ENCODE data around the gene CIDEB. TPM values are rescaled to one million over a fixed set of nuclear protein-coding genes. Genes with fewer than 3 reads are reported as not detected.

Gene CIDEB
- total and polyA plus RNA-seq, 9 of the 15 experiments (the other 6 are each of a cell fraction or from before 2014, with no cell fraction given): 0.03 to 0.35 (median 0.09) TPM; not detected in 3

DNA sequence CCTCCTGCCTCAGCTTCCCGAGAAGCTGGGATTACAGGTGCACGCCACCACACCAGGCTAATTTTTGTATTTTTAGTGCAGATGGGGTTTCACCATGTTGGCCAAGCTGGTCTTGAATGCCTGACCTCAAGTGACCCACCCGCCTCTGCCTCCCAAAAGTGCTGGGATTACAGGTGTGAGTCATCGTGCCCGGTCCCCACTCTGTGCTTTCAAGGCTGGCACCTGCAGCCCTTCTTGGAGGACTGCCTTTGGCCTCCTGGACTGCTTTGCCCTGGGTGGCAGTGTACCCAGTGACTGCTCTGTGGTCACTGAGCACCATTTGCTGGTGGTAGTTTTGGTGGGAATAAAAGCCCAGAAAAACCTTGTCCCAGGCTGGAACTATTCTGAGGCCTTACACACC, 20.8 kb downstream of the CIDEB start:
- no peak overlapping the region for H3K9ac ChIP-seq (ENCODE audit: insufficient read depth in 1 of 2, low read depth in 2 of 2, low read length in 2 of 2)
- FAIRE-seq (no peak), DNase-seq (ENCODE audit: extremely low read depth in 1 of 4, low spot score in 3 of 4) (no peak), ATAC-seq (no peak)
- ChIA-PET CTCF (ENCODE audit: low intra/inter-chr PET ratio) (no interaction called here), POLR2A (interaction anchor here (0.5 kb wide), 1 partner anchor 172 kb away, joined by 3 read pairs; the partner anchor contains the start of gene NRL)
- no peaks in the 10 kb centered on the region; a peak in 1 of 5 replicates for H3K4me1 ChIP-seq (replicated peaks in 1 of 2; ENCODE audit: control insufficient read depth in 2 of 2, insufficient read depth in 2 of 2, low read length in 2 of 2)
- no peaks in the 10 kb centered on the region for H3K79me2 ChIP-seq (ENCODE audit: control insufficient read depth, insufficient read depth, low read length)
- H3K4me3 ChIP-seq: no peak overlapping the region
- TF ChIP-seq TAF9B (IDR thresholded peaks at IDR 0.05; ENCODE audit: partially characterized antibody) (no peak), TEAD1 (CRISPR knock-in tag; IDR thresholded peaks at IDR 0.05) (no peak), ZNF583 (CRISPR knock-in tag; IDR thresholded peaks at IDR 0.05) (no peak), MAZ (CRISPR knock-in tag; conservative IDR thresholded peaks at IDR 0.05 in 1 of 2, IDR thresholded peaks at IDR 0.05 in 1 of 2) (no peak), RBM34 (IDR thresholded peaks at IDR 0.05; ENCODE audit: borderline replicate concordance, insufficient read depth, low read length) (no peak), CBX1 (IDR thresholded peaks at IDR 0.05; ENCODE audit: low read depth) (no peak), SREBF2 (CRISPR knock-in tag; IDR thresholded peaks at IDR 0.05) (no peak), BCL6 (CRISPR knock-in tag; IDR thresholded peaks at IDR 0.05) (no peak), RBBP5 (IDR thresholded peaks at IDR 0.05; ENCODE audit: borderline replicate concordance, insufficient read depth, low read length, poor library complexity, severe bottlenecking) (no peak)
- TF ChIP-seq, protein P1, sequence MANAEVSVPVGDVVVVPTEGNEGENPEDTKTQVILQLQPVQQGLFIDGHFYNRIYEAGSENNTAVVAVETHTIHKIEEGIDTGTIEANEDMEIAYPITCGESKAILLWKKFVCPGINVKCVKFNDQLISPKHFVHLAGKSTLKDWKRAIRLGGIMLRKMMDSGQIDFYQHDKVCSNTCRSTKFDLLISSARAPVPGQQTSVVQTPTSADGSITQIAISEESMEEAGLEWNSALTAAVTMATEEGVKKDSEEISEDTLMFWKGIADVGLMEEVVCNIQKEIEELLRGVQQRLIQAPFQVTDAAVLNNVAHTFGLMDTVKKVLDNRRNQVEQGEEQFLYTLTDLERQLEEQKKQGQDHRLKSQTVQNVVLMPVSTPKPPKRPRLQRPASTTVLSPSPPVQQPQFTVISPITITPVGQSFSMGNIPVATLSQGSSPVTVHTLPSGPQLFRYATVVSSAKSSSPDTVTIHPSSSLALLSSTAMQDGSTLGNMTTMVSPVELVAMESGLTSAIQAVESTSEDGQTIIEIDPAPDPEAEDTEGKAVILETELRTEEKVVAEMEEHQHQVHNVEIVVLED (CRISPR knock-in tag; IDR thresholded peaks at IDR 0.05): no peak
- no peak overlapping the region for H2AFZ ChIP-seq (ENCODE audit: low read depth, low read length)
- peaks cover 19% of the 10 kb centered on the region; the same call in 1 of the 3 replicates for H3K36me3 ChIP-seq (ENCODE audit: control insufficient read depth, insufficient read depth, low read length)
- intact Hi-C loops (cut with micrococcal nuclease): no loop called here
- no peaks in the 10 kb centered on the region for H3K27me3 ChIP-seq (ENCODE audit: control insufficient read depth in 2 of 2, insufficient read depth in 2 of 2, low read length in 2 of 2)
- no peak overlapping the region for H3K4me2 ChIP-seq (ENCODE audit: insufficient read depth, low read length)
- BruUV-seq (replicated peaks): no TSS peak
- no peaks in the 10 kb centered on the region for H3K9me3 ChIP-seq (replicated peaks; ENCODE audit: control insufficient read depth, insufficient read depth, low read depth, low read length)
- no peaks in the 10 kb centered on the region for H4K20me1 ChIP-seq (replicated peaks; ENCODE audit: control insufficient read depth, insufficient read depth, low read length)
- H3K27ac ChIP-seq (ENCODE audit: extremely low read depth, low read depth, low read length): no peak overlapping the region
- WGBS (ENCODE audit: insufficient coverage, low coverage, missing lambda C conversion rate): 69% methylated on average over 3 of the region's 5 CpGs
- in situ Hi-C loops (cut with MboI): no loop called here
- H3K9me1 ChIP-seq (ENCODE audit: control insufficient read depth, insufficient read depth, low read length): no peaks in the 10 kb centered on the region

Measured in K562 (cell line).